Neural cell (in vitro differentiated cells): ENCODE results near the gene NLRP3. TPM values are rescaled to one million over a fixed set of nuclear protein-coding genes. Genes with fewer than 3 reads are reported as not detected.
A peak's percentile ranks its signal among the peaks of the same experiment; 100 is the strongest.
"Not testable (repeated sequence)": the region's sequence is repeated elsewhere in the genome, so short reads cannot be mapped to it uniquely, and the experiment has no call there.

ENCODE experiments used
- H2AFZ ChIP-seq: fragments of 200-600, 300-800 bp; sonication (generic), shearing (Covaris generic); 2 replicates; pipeline ENCODE4 v1.6.0; 2014; ENCODE audit warnings: low read depth, mild to moderate bottlenecking, antibody characterized with exemption, low read length, moderate library complexity
- H3F3A ChIP-seq: fragments of 200-600 bp; shearing (Covaris generic); 2 replicates; pipeline ENCODE4 v1.6.1; 2016; ENCODE audit warnings: mild to moderate bottlenecking, moderate library complexity, mixed read lengths, antibody characterized with exemption, low read length; ENCODE audit not compliant: insufficient read depth, poor library complexity, severe bottlenecking
- H3K27ac ChIP-seq: fragments of 200-600, 300-800 bp; sonication (generic), shearing (Covaris generic); 2 replicates; pipeline ENCODE4 v1.5.1; 2014; ENCODE audit warnings: mild to moderate bottlenecking, low read length, moderate library complexity
- H3K27me3 ChIP-seq: fragments of 300-800, 200-600 bp; sonication (generic), shearing (Covaris generic); 2 replicates; pipeline ENCODE4 v1.6.0; 2014; ENCODE audit warnings: mild to moderate bottlenecking, low read depth, low read length, moderate library complexity; ENCODE audit not compliant: insufficient read depth
- H3K36me3 ChIP-seq: fragments of 300-800, 200-600 bp; sonication (generic), shearing (Covaris generic); 2 replicates; pipeline ENCODE4 v1.5.1; 2014; ENCODE audit warnings: mild to moderate bottlenecking, antibody characterized with exemption, low read length, moderate library complexity; ENCODE audit not compliant: insufficient read depth
- H3K4me2 ChIP-seq: fragments of 300-800, 200-600 bp; sonication (generic), shearing (Covaris generic); 2 replicates; pipeline ENCODE4 v1.6.0; 2014; ENCODE audit warnings: mild to moderate bottlenecking, low read length
- H3K4me3 ChIP-seq: fragments of 300-800, 200-600 bp; sonication (generic), shearing (Covaris generic); 2 replicates; pipeline ENCODE4 v1.5.1; 2014; ENCODE audit warnings: mild to moderate bottlenecking, low read length, moderate library complexity
- H3K79me2 ChIP-seq: fragments of 200-600 bp; shearing (Covaris generic); replicated peaks from 2 replicates; pipeline ENCODE4 v1.6.0; 2014; ENCODE audit warnings: mild to moderate bottlenecking, low read length, moderate library complexity; ENCODE audit not compliant: insufficient read depth
- H3K9ac ChIP-seq: fragments of 300-800, 200-600 bp; sonication (generic), shearing (Covaris generic); 2 replicates; pipeline ENCODE4 v1.6.1; 2016; ENCODE audit warnings: mild to moderate bottlenecking, low read length, mixed read lengths
- H3K9me2 ChIP-seq: fragments of 200-600 bp; shearing (Covaris generic); 2 replicates; pipeline ENCODE4 v1.6.1; 2016; ENCODE audit warnings: mild to moderate bottlenecking, low read length, mixed read lengths; ENCODE audit not compliant: insufficient read depth
- H3K9me3 ChIP-seq: fragments of 200-600, 300-800 bp; sonication (generic), shearing (Covaris generic); 2 replicates; pipeline ENCODE4 v1.6.1; 2016; ENCODE audit warnings: mild to moderate bottlenecking, mixed run types, low read length, moderate library complexity, mixed read lengths
- H4K20me1 ChIP-seq: fragments of 200-600 bp; shearing (Covaris generic); 2 replicates; pipeline ENCODE4 v1.6.1; 2016; ENCODE audit warnings: mild to moderate bottlenecking, mixed run types; ENCODE audit not compliant: insufficient read depth
- EP300 ChIP-seq: fragments of 450-650 bp; conservative IDR thresholded peaks from 2 replicates; pipeline ENCODE4 v1.6.1; 2014; ENCODE audit warnings: antibody characterized with exemption, mild to moderate bottlenecking, moderate library complexity; ENCODE audit not compliant: poor library complexity, severe bottlenecking
- EZH2 ChIP-seq: fragments of 200-600, 300-800 bp; shearing (Covaris generic), sonication (generic); IDR thresholded peaks from 2 replicates; pipeline ENCODE4 v1.6.1; 2014; ENCODE audit warnings: antibody characterized with exemption, low read length, borderline replicate concordance, mild to moderate bottlenecking; ENCODE audit not compliant: insufficient read depth, poor library complexity, severe bottlenecking
- MXI1 ChIP-seq: fragments of 450-650 bp; conservative IDR thresholded peaks from 2 replicates; pipeline ENCODE4 v1.6.1; 2014; ENCODE audit warnings: antibody characterized with exemption, mild to moderate bottlenecking; ENCODE audit not compliant: poor library complexity, severe bottlenecking
- POLR2AphosphoS5 ChIP-seq: IDR thresholded peaks from 2 replicates; pipeline ENCODE4 v1.6.1; 2012
- RAD21 ChIP-seq: fragments of 450-650 bp; conservative IDR thresholded peaks from 2 replicates; pipeline ENCODE4 v1.6.1; 2014; ENCODE audit warnings: antibody characterized with exemption, mild to moderate bottlenecking, moderate library complexity
- SMC3 ChIP-seq: fragments of 450-650 bp; conservative IDR thresholded peaks from 2 replicates; pipeline ENCODE4 v1.6.1; 2014; ENCODE audit warnings: antibody characterized with exemption, mild to moderate bottlenecking, moderate library complexity; ENCODE audit not compliant: poor library complexity
- TAF1 ChIP-seq: IDR thresholded peaks from 2 replicates; pipeline ENCODE4 v1.6.1; 2012; ENCODE audit warnings: low read depth
- polyA plus RNA-seq: library from polyadenylated mRNA; depleted of rRNA; stranded (reverse); fragments of >200 nt; gene quantifications from 2 replicates; pipeline ENCODE4 v1.2.3, GENCODE V29; 2014
- TF ChIP-seq, protein P1 (sequence below): fragments of 450-650 bp; IDR thresholded peaks from 2 replicates; pipeline ENCODE4 v1.5.1; 2014; ENCODE audit warnings: antibody characterized with exemption, mild to moderate bottlenecking, moderate library complexity; ENCODE audit not compliant: poor library complexity, severe bottlenecking
- TF ChIP-seq, protein P2 (sequence below): IDR thresholded peaks from 2 replicates; pipeline ENCODE4 v1.6.1; 2012; ENCODE audit warnings: borderline replicate concordance

Gene NLRP3
- polyA plus RNA-seq, 1 donor from 2014 or later, result 0.36 TPM

DNA sequence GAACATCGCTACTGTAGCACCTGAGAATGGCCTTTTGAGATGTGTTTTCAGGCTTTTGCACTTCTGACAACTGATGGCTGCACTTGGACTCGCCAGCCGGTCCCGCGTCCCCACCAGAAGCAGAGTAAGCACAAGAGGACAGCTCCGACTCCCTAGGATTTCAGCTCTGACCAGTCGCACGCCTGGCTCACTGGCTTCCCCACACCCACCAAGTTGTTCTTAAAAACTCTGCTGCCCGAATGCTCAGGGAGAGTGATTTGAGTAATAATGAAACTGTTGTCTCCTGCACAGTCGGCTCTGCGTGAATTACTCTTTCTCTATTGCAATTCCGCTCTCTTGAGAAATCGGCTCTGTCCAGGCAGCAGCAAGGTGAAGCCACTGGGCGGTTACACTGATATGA lies 40.2 kb upstream of the NLRP3 start:
- TF ChIP-seq, protein P1, sequence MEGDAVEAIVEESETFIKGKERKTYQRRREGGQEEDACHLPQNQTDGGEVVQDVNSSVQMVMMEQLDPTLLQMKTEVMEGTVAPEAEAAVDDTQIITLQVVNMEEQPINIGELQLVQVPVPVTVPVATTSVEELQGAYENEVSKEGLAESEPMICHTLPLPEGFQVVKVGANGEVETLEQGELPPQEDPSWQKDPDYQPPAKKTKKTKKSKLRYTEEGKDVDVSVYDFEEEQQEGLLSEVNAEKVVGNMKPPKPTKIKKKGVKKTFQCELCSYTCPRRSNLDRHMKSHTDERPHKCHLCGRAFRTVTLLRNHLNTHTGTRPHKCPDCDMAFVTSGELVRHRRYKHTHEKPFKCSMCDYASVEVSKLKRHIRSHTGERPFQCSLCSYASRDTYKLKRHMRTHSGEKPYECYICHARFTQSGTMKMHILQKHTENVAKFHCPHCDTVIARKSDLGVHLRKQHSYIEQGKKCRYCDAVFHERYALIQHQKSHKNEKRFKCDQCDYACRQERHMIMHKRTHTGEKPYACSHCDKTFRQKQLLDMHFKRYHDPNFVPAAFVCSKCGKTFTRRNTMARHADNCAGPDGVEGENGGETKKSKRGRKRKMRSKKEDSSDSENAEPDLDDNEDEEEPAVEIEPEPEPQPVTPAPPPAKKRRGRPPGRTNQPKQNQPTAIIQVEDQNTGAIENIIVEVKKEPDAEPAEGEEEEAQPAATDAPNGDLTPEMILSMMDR, result no peak
- TF ChIP-seq POLR2AphosphoS5 (no peak), TAF1 (no peak), EP300 (no peak), RAD21 (no peak), EZH2 (no peak), MXI1 (no peak), SMC3 (no peak)
- TF ChIP-seq, protein P2, sequence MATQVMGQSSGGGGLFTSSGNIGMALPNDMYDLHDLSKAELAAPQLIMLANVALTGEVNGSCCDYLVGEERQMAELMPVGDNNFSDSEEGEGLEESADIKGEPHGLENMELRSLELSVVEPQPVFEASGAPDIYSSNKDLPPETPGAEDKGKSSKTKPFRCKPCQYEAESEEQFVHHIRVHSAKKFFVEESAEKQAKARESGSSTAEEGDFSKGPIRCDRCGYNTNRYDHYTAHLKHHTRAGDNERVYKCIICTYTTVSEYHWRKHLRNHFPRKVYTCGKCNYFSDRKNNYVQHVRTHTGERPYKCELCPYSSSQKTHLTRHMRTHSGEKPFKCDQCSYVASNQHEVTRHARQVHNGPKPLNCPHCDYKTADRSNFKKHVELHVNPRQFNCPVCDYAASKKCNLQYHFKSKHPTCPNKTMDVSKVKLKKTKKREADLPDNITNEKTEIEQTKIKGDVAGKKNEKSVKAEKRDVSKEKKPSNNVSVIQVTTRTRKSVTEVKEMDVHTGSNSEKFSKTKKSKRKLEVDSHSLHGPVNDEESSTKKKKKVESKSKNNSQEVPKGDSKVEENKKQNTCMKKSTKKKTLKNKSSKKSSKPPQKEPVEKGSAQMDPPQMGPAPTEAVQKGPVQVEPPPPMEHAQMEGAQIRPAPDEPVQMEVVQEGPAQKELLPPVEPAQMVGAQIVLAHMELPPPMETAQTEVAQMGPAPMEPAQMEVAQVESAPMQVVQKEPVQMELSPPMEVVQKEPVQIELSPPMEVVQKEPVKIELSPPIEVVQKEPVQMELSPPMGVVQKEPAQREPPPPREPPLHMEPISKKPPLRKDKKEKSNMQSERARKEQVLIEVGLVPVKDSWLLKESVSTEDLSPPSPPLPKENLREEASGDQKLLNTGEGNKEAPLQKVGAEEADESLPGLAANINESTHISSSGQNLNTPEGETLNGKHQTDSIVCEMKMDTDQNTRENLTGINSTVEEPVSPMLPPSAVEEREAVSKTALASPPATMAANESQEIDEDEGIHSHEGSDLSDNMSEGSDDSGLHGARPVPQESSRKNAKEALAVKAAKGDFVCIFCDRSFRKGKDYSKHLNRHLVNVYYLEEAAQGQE, result no peak
- Histone ChIP-seq H3K4me2 (no peak overlapping the region), H3K9me3 (no peaks in the 10 kb centered on the region), H3K9ac (no peak overlapping the region), H3F3A (no peaks in the 10 kb centered on the region), H3K4me3 (no peak overlapping the region), H3K36me3 (no peaks in the 10 kb centered on the region), H3K27me3 (no peaks in the 10 kb centered on the region), H3K27ac (no peak overlapping the region), H2AFZ (no peak overlapping the region), H4K20me1 (no peaks in the 10 kb centered on the region), H3K79me2 (no peaks in the 10 kb centered on the region), H3K9me2 (no peaks in the 10 kb centered on the region)

DNA sequence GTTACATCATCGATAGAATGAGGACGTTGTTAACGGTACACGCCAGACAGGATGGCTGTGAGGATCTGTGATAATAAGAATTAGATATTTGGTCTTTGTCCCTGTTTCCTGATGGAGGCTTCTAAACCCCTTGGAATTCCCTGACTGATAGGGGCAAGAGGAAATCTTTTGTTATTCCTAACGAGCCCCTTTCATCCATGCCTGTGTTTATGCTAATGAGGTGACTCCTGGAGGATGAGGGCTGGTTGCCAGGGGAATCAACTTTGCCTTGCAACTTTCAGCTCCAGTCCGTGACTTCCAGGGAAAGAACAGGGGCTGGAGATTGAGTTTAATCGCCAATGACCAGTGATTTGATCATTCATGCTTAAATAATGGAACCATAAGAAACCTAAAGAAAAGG lies 39.3 kb upstream of the NLRP3 start:
- no peaks in the 10 kb centered on the region for H3K9me2 ChIP-seq
- no peak overlapping the region for H2AFZ ChIP-seq
- H3F3A ChIP-seq, result no peaks in the 10 kb centered on the region
- H4K20me1 ChIP-seq, result no peaks in the 10 kb centered on the region
- H3K4me3 ChIP-seq, result peak overlapping the region; percentile 16
- no peak overlapping the region for H3K9ac ChIP-seq
- no peaks in the 10 kb centered on the region for H3K36me3 ChIP-seq
- TF ChIP-seq, protein P2, result no peak
- TF ChIP-seq, protein P1, result no peak
- TF ChIP-seq SMC3 (no peak), EP300 (no peak), MXI1 (no peak), TAF1 (no peak), EZH2 (no peak), RAD21 (no peak), POLR2AphosphoS5 (no peak)
- H3K27me3 ChIP-seq, result no peaks in the 10 kb centered on the region
- no peaks in the 10 kb centered on the region for H3K9me3 ChIP-seq
- H3K79me2 ChIP-seq, result no peaks in the 10 kb centered on the region
- no peak overlapping the region for H3K4me2 ChIP-seq
- no peak overlapping the region for H3K27ac ChIP-seq

DNA sequence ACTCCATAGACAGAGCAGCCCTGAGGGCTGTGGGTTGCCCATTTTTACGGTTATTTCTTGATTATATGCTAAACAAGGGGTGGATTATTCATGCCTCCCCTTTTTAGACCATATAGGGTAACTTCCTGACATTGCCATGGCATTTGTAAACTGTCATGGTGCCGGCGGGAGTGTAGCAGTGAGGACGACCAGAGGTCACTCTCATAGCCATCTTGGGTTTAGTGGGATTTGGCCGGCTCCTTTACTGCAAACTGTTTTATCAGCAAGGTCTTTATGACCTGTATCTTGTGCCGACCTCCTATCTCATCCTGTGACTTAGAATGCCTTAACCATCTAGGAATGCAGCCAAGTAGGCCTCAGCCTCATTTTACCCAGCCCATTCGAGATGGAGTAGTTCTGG lies 38.3 kb upstream of the NLRP3 start:
- H3K27ac ChIP-seq, H4K20me1 ChIP-seq, H3K4me2 ChIP-seq, H3K36me3 ChIP-seq, H2AFZ ChIP-seq, H3K9me3 ChIP-seq, H3K9me2 ChIP-seq, H3K9ac ChIP-seq, H3K4me3 ChIP-seq, H3K27me3 ChIP-seq, H3F3A ChIP-seq, H3K79me2 ChIP-seq: not testable (repeated sequence)
